Midbrain (tissue), 1 donor: Measurements from ENCODE around the gene FCAMR.

Source experiments
- DNase-seq: peaks from one replicate; lab custom pipeline; 2025; lab: John Stamatoyannopoulos, UW

Gene FCAMR, protein sequence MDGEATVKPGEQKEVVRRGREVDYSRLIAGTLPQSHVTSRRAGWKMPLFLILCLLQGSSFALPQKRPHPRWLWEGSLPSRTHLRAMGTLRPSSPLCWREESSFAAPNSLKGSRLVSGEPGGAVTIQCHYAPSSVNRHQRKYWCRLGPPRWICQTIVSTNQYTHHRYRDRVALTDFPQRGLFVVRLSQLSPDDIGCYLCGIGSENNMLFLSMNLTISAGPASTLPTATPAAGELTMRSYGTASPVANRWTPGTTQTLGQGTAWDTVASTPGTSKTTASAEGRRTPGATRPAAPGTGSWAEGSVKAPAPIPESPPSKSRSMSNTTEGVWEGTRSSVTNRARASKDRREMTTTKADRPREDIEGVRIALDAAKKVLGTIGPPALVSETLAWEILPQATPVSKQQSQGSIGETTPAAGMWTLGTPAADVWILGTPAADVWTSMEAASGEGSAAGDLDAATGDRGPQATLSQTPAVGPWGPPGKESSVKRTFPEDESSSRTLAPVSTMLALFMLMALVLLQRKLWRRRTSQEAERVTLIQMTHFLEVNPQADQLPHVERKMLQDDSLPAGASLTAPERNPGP

DNA sequence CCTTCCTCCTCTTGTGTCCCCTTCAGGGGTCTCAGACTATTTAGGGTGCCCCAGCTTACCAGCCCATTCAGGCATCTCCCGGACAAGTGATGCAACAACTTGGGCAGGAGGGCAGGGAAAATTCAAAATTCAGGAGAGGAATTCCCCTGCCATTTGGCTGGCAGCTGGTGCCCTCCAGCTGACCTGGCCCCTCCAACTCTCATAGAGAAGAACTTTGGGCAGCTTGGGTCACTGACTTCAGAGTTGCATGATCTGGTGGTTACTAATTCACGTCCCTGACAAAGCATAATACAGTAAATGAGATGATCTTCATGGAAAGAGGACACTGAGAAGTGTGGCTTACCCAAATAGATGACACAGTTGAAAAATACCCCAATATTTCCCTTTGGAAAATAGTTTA lies at the start of gene FCAMR:
Gene FCAMR, minus strand, starts transcription at position 15 of the 400 bp plus-strand sequence. CDS start 335 bp downstream, outside the sequence.
- no peak for DNase-seq

DNA sequence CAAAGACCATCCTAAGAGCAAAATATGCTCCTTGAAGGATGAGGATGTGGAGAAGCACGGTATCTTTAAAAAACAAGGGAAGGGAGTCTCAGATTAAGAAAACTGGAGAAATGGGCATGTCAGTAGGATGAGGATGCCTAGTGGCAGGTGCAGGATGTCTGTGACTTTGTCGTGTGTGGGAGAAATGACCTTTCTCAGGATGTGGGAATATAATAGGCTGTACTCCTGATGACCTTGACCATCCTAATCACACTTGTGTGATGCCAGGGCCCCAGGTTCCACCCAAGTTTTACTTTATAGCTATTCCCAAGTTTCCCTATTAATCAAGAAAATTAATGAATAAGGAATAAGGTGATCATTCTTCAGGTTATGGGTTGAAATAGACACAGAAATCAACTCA lies 49.4 kb upstream of the FCAMR start:
- DNase-seq = no peak

DNA sequence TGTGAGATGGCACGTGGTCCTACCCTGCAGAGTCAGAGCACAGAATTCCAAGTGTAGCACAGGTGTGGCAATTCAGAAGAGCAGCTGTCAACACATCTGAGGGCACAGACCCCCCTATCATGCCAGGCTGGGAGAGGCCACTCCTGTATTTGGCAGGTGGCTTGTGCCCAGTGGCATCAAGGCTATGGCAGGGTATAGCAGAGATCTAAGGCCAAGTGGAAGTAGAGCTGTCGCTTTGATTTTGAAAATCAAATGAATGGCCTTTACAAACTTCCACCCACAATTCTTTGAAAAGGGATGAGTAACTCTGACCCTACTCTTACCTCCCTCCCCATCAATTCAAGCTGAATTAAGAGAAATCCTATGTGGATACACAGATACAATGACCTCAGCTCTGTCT lies 48.9 kb upstream of the FCAMR start:
- no peak for DNase-seq

DNA sequence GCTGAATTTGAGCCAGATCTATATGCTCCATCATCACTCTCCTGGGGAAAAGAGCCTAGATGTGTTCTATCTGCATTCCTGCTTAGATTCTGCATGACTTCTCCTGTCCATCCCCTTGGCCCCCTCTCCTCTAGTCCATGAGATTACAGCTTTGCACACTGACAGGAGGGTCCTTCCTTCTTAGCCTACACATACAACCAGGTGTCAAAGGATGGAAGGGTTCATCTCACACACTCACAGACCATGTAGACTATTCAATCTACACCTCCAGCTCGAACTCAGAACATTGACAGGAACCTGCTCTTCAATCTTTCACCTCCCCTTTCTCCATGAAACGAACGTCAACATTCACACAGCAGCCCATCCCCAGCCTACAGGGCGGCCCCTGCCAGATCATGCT lies 48.4 kb upstream of the FCAMR start:
- DNase-seq = no peak

DNA sequence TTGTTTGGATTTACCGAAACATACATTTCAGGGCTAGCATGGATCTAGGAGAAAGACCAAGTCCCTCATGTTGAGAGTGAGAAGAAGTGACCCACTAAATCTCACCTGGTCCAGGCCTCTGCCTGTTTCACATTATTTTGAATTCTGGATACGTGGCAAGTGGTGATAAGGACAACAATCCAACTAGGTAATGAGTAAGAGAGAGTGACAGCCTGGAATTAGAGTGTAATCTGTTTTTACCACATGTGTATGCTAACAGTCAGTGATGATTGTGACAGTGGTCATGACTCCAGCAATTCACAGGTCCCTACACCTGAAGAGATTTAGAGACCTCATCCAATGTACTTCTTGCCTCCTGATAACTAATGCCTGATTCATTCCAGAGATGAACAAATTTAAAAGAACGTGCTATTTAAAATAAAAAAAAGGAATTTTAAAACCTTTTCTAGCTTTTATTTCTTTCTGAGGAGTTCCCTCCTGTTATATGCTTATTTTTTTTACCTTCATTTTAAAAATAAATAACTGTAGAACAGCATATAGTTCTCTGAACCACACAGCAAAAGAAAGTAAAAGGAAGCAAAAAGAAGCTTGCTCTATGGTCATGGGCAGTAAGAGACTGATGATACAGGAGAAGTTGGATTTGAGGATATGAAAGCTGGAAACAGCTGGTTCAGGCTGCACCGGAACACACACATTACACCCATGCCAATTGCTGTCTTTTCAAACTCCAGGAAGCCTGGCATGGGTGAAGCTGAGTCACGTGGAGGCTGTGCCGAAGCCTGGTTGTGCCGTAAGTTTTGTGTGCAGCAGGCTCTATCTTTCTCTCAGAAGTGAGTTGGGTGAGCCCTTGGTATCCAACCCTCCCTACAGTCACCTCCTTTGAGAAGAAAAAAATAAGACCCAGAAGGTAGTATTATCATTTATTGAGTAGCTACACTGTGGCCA lies 47.6 kb upstream of the FCAMR start:
- no peak for DNase-seq

DNA sequence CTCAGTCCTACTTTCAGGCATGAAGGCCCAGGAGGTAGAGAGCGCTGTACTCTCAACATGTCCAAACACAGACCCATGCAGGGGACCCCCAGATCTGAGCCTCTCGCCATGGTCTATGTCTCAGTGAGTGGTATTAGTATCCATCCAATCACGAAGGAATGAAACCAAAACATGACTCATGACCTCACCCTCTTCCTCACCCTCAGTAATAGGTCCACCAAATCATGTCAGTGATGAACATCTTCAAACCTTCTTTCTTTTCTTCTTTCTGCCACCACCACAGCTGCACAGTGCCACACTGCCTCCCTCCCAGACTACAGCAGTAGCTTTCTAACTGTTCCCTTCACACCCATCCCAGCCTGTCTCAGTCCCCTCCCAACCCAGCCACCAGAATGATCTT lies 45.5 kb upstream of the FCAMR start:
- no peak for DNase-seq

DNA sequence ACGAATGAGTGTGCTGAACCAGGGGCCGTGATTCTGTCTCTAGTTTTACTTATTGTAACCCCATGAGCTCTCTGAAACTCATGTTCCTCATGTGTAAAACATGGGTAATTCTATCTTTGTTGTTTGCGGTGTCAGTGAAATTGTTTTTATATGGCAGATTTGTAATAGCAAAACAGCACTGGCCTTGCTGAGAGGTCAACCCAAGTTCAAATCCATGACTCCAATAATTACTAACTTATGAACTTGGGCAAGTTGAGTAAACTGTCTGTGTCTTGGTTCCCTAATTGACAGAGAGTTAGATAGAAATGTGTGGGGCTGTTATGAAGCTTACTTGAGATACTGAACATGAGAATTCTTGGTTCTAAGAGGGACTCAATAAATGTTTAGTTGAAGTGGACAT lies 44.5 kb upstream of the FCAMR start:
- DNase-seq = no peak

DNA sequence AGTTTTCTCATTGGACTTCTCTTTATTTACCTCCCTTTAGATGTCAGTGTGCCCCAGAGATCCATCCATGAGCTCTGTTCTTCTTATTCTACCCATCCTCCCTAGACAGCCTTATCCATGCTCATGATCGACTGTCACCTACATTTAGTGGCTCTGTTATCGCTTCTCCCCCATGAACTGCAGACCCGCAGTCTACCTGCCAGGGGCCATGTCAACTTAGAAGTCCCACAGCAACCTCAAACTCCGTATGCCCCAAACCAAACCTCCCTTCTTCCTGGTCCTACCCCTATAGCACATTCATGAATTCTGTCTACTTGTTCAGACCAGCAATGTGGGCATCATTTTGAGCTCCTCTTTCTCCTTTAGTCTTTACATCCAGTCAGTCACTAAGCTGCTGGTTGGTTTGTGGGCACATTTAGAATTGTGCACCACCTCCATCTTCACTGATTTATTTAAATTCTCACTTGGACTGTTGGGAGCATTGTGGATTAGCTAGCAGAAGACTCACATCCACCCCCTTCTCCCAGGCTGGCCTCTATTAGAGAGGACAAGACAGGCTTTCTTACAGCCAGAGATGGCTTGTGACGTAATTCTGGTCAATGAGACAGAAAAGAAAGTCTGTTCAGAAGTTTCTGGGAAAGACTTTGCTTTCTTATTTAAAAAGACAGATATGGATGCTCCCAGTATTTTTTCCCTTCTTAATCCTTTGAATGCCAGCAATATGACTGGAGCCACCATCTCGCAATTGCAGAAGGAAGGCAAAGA lies 43.2 kb upstream of the FCAMR start:
- DNase-seq = no peak

DNA sequence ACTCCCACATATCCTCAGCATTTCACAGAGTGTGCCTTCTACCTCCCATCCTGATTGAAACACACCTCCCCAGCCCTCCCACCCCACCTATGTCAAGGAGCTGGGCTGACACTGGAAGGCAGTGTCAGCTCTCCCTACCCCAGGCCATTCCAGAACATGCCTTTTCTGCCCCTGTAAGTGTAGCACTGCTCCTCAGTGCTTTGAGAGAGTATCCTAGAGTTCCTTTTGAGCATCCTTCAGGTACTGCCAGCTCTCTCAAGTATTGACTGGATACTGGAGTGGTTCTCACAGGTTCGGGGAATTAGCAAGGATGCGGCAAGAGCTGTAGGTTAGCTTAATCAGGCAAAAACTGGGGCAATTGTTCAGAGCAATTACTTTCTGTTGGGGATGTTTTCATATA lies 40.5 kb upstream of the FCAMR start:
- no peak for DNase-seq

DNA sequence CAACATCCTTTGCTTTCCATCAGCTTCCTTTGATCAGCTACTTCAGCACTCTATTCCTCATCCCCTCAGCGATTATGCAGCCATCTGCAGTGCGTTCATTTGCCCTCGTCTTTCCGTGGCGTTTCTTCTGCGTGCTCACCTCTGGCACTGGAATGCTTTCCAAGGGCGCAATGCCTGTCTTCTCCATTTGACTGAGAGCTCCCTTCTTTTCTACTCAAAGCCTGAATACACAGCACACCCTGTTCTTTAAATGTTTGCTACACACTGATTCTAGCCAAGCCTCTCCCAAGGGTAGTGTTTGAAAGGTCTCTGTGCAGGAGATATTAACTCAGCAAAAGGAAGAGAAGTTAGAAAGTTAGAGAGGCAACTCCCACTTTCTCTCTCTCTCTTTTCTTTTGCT lies 39.7 kb upstream of the FCAMR start:
- DNase-seq = no peak

DNA sequence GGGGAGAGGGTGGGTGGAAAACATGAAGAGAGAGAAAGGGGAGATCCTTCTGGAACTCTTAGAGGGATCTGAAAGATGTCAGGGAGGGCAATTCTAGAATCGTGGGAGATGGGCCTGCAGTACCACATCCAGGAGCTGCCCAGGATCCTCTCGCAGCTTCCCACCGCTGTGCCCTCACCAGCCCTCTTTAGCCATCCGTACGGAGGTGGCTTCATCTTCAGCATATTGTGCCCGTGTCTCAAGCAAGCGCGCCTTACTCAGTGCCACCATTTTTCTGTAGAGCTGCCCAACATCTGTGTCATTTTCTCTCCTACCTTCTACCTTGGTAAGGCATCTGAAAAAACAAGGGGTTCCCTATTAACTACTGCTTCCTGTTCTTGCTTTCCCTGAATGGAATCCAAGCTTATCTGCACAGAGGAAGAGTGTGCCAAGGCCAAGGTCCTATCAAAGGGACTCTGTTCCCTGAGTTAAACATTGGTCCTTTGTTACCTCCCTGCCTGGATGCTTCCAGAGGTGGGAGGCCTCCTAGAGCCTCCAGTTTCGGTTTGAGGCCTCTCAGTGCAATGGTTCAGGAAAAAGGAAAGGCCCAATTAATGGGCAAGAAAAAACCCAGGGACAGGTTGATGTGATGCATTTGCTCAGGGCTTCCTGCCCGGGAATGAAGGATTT lies 39.1 kb upstream of the FCAMR start:
- no peak for DNase-seq

DNA sequence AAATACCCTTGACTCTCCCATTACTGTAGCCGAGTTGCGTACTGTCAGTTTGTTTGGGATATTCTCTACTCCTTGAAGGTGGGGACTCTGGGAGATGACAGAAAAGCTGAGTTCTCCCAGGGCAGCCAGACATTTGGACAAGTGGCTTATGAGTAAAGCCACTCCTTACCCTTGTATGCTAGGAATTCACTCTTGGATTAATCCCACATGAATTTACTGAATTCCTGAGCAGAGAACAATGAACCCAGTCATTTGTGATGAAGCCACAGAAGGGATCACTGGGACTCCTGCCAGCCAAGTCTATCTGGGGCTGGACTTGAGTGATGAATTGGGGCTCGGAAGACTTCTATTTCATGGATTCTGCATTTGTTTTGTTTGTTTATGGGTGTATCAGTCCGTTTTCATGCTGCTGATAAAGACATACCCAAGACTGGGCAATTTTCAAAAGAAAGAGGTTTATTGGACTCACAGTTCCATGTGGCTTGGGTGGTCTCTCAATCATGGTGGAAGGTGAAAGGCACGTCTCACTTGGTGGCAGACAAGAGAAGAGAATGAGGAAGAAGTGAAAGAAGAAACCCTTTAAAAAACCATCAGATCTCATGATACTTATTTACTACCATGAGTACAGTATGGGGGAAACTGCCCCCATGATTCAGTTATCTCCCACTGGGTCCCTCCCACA lies 37.2 kb upstream of the FCAMR start:
- no peak for DNase-seq

DNA sequence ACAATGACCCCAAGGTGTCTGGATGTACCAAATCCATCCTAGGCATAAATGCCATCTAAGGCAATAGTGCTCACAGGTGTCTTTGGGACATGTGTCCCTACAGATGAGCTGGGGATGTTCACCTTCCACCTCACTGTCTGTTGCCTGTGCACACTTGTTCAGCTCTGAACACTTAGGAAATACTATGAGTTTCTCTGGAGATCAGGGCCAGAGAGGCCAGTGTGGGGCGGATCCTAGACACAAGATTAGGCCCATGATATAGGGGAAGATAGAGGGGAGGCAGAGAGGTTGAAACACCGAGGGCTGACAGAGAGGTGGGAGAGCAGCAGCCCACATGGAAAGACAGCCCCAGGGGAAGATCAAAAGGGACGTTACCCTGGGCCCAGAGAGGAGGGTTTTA lies 36.7 kb upstream of the FCAMR start:
- no peak for DNase-seq

DNA sequence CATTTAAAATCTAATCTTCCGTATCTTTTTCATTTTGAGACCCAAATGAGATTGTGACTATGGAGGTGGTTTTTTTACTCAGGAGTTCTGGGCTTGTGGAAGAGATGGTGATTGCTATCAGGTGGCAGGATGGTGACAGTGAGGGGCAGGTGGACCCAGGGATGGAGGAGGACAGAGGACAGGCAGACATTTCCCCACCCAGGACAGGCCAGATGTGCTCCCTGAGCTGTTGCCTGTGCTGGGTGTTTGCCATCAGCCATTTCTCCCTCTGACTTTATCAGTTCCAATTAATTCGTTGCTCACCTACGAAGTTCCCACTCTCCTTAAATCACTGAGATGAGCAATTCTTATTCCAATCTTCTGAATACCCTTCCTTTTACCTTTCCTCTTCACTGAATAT lies 35.8 kb upstream of the FCAMR start:
- no peak for DNase-seq

DNA sequence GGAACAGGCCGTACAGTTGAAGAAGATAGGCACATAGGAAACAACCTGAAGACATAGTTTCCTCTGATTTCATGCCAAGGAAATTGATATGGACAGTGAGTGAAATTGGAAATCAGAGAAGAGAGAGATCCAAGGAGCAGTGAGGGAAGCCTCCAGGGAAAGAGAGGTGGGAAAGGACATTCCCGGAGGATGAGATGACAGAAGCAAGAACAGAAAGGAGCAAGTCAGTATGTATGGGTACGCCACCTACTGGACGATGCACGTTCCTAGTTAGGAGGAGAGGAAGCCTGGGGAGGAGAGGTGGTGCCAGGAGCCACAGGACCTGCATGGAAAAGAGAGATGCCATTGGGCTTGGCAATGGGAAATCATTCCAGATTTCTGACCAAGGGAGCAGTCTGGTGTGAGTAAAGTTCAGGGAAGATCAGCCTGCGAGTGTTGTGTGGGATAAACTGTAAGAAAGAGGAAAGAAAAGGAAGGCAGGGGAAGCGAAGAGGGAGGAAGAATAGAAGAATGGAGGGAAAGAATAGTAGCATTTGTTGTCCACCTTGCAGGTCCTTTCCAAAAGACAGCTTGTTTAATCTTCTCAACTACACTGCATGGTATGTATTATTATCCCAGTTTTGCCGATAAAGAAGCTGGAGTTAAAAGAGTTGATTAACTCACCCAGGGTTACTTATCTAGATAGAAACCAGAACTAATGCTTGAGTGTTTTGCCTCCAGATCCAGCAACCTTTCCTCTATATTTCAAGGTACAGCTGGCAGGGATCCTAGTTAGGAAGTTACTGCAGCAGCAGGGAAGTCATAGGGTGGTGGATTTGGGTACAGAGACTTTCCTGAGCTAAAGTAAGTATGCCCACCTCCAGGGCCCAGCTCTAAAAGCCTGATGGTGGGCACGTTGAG lies 34.9 kb upstream of the FCAMR start:
- DNase-seq = no peak

DNA sequence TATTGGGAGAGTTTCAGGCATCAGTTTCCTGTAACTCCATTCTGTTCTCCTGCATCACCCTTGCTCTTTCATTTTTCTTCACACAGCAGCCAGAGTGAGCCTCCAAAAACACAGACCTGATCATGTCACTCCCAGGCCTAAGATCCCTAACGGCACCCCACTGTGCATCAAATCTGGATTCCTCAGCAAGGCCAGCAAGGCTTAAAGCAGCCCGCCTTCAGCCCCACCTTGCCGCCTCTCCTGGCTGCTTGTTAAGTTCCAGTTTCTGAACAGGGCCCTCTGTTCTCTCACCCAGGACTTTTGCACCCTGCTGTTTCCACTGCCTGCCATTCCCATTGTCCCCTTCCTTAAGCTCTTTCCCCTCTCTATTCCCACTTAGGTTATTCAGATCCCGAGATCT lies 33.0 kb upstream of the FCAMR start:
- no peak for DNase-seq

DNA sequence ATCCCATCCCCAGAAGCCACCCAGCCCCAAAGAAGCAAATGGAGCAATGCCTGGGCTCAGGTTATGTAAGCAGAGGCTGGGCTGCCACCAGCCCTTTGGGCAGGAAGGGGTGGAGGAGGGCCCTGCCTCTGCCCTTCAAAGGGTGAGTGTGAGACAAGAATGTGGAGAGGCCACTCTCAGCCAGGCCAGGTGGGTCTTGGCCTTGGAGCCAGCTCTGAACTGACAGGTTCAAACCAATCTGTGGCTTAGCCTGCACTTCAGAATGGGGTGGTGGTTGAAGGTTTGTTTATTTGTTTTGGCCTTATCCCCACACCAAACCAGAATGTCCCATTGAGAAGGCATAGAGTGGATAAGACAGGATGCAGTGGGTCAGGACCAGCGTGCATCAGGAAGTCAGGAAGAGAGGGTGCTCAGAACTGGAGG lies 32.5 kb upstream of the FCAMR start:
- DNase-seq = no peak

DNA sequence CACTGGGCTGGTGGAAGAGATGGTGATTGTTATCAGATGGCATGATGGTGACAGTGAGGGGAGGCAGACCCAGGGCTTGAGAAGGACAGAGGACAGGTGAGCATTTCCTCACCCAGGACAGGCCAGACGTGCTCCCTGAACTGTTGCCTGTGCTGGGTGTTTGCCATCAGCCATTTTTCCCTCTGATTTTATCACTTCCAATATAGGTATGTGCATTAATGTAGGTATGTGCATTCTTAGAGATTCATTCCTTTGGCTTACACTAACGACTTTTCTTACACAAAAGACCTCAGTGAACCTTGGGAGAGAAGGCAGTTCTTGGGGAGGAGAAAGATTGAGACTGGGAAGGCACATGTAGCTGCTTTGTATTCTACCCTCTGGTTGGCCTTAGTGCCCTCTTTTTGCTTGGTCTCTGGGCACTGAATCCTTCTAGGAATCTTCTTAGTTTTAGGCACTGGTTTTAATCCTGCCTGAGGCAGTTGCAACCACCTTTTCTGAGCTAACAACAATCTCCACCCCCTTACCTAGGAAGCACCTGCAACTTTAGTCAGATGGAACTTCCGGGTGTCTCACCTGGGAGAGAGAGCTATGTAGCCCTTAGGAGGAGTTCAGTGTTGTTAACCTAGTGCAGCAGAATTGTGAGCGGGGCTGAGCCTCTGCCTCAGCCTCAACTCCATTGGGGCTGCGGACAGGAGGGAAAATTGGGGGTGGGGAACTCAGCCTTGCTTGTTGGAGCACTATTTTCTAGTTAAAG lies 31.4 kb upstream of the FCAMR start:
- no peak for DNase-seq
